T-helper 2 cell treated with Interferon-gamma antibody and Interleukin-4, amounts not matched to agents 100 ng/mL and 5 ng/mL, for 36 hours (primary cell): Measurements from ENCODE around the gene GARIN5A. TPM values are rescaled to one million over a fixed set of nuclear protein-coding genes. Genes with fewer than 3 reads are reported as not detected.

ENCODE experiments used
- intact Hi-C: fragments of 100-400 bp; cut with micrococcal nuclease; formaldehyde crosslinking; loops from one replicate; pipeline ENCODE4 v1.15.1; 2023
- total RNA-seq: library from RNA; stranded (reverse); gene quantifications from 2 replicates; pipeline ENCODE4 v1.2.3, GENCODE V29; 2022

GARIN5A gene
- total RNA-seq, 1 donor from 2014 or later = 0.36 TPM

- intact Hi-C loops = no loop called here
Measured at GRCh38 chr19:50509366-50509765, 32.7 kb upstream of the GARIN5A start.

GRCh38 chr19:50508843-50509190 is 32.2 kb upstream of the GARIN5A start:
- intact Hi-C loops = no loop called here

GRCh38 chr19:50507376-50507775 is 30.7 kb upstream of the GARIN5A start:
- intact Hi-C loops = no loop called here

GRCh38 chr19:50506700-50507099 is 30.1 kb upstream of the GARIN5A start:
- intact Hi-C loops = no loop called here

GRCh38 chr19:50505856-50506611 is 29.4 kb upstream of the GARIN5A start:
- intact Hi-C loops = no loop called here

GRCh38 chr19:50501568-50502475 is 25.2 kb upstream of the GARIN5A start:
- intact Hi-C loops = no loop called here

GRCh38 chr19:50501186-50501567 is 24.5 kb upstream of the GARIN5A start:
- intact Hi-C loops = no loop called here

GRCh38 chr19:50500753-50501151 is 24.1 kb upstream of the GARIN5A start:
- intact Hi-C loops = no loop called here

GRCh38 chr19:50500060-50500752 is 23.6 kb upstream of the GARIN5A start:
- intact Hi-C loops = no loop called here

- intact Hi-C loops = no loop called here
Measured at GRCh38 chr19:50498219-50499056, 21.8 kb upstream of the GARIN5A start.

GRCh38 chr19:50497022-50497405 is 20.4 kb upstream of the GARIN5A start:
- intact Hi-C loops = no loop called here

GRCh38 chr19:50496189-50497021 is 19.8 kb upstream of the GARIN5A start:
- intact Hi-C loops = no loop called here

GRCh38 chr19:50495020-50495531 is 18.4 kb upstream of the GARIN5A start:
- intact Hi-C loops = no loop called here

- intact Hi-C loops = no loop called here
Measured at GRCh38 chr19:50494186-50495019, 17.8 kb upstream of the GARIN5A start.

- intact Hi-C loops = no loop called here
Measured at GRCh38 chr19:50493171-50493570, 16.5 kb upstream of the GARIN5A start.

- intact Hi-C loops = no loop called here
Measured at GRCh38 chr19:50492303-50493052, 15.8 kb upstream of the GARIN5A start.

- intact Hi-C loops = no loop called here
Measured at GRCh38 chr19:50490991-50491472, 14.4 kb upstream of the GARIN5A start.

- intact Hi-C loops = no loop called here
Measured at GRCh38 chr19:50490411-50490811, 13.8 kb upstream of the GARIN5A start.
